Hippocampal formation (tissue), 2 donors: Measurements from ENCODE around the gene NQO1.
A peak's percentile ranks its signal among the peaks of the same experiment; 100 is the strongest.
"Not testable (repeated sequence)": the region's sequence is repeated elsewhere in the genome, so short reads cannot be mapped to it uniquely, and the experiment has no call there.

ENCODE experiments used
- DNase-seq, 2 donors: peaks; one replicate each; lab custom pipeline; 2025; lab: John Stamatoyannopoulos, UW

The NQO1 gene

GRCh38 chr16:69726313-69727060 is at the start of gene NQO1:
Gene NQO1 (minus strand): TSS chr16:69726560. CDS start chr16:69726439, 121 bp downstream.
- peak; percentile 69 to 81 for DNase-seq

DNA sequence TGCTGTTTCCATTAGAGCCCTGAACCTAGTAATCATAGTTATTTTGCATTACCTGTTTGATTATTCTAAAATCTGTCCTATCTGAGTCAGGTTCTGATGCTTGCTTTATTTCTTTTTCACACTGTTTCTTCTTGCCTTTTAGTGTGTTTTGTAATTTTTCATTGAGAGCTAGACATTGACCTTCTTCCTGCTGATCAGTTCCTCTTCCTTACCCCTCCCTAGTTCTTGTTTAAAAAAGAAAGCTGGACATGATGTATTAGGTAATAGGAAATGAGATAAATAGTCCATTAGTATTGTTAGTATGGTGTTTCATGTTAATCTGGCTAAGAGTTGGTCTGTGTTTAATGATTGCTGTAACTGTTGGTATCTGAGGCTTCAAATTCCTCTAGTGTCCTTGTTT is 49.2 kb upstream of the NQO1 start:
- no peak for DNase-seq

DNA sequence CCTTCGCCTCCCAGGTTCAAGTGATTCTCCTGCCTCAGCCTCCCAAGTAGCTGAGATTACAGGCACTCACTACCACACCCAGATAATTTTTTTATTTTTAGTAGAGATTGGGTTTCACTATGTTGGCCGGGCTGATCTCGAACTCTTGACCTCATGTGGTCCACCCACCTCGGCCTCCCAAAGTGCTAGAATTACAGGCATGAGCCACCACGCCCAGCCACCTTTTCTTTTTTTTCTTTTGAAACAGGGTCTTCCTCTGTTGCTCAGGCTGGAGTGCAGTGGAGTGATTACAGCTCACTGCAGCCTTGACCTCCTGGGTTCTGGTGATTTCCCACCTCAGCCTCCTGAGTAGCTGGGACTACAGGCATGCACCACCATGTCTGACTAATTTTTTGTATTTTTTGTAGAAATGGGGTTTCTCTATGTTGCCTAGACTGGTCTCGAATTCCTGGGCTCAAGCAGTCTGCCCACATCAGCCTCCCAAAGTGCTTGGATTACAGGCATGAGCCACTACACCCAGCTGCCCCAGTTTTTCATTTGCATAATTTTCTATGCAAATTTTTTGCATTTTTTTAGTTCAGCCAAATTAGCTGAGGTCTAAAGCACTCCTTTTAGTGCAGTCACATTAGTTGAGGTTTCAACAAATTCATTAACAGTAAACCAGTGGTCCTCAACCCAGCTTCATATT is 47.0 kb upstream of the NQO1 start:
- no peak for DNase-seq

- no peak for DNase-seq
Measured at GRCh38 chr16:69771651-69771967, 45.2 kb upstream of the NQO1 start.

DNA sequence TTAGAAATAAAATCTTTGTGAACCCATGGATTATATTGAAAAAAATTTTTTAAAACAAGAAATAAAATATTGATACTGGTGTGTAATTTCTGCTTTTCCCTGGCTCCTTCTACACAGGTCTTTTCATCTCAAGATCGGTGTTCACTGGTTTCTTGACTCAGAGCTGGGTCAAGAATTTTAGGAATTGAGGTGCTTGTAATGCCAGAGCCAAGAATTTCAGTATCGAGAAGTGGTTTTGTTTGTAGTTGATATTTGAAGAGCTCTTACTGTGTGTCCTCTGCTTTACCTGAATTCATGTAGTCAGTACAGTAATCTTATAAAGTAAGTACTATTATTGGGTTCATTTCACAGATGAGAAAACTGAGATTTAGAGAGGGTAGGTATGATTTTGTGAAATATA is 43.0 kb upstream of the NQO1 start:
- DNase-seq = no peak

DNA sequence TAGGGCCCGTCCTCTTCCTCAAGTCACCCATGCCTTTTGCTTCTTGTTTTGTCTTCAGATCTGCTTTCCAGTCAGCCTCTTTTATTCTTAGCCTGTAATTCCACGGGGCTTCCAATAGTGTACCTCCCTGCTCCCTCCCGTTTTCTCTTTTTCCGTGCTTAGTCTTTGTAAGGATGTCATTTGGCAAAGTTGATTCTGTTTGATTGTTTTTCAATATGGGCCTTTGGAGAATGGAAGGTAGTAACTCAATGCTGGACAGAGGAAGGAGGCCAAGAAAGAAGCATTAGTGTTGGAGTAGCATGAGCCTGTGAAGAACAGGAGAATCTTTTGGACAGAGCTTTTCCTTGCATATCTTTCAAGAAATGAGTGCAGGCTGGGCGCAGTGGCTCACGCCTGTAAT is 42.3 kb upstream of the NQO1 start:
- DNase-seq = no peak

- DNase-seq = no peak
Measured at GRCh38 chr16:69767459-69768229, 41.3 kb upstream of the NQO1 start.

DNA sequence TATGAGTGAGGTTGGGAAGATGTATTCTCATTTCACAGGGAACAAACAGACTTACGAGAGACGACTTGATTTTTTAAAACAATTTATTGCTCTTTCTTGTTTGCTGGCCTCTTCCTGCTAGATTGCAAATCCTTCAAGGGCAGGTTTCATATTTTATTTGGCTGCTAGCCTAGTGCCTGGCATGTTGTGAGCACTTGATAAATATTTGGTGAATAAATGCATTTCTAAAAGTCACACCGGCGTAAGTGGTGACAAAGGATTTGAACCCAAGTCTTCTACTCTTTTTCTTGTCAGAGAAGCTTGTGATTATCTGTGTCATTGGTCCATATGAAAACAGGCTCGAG is 37.2 kb upstream of the NQO1 start:
- DNase-seq = no peak

- DNase-seq = no peak
Measured at GRCh38 chr16:69762814-69763598, 36.6 kb upstream of the NQO1 start.

- DNase-seq = peak; percentile 56 to 77
Measured at GRCh38 chr16:69761983-69762813, 35.8 kb upstream of the NQO1 start, which contains the start of gene WWP2. Gene WWP2 (plus strand): TSS chr16:69762332. CDS start chr16:69787011, 24,679 bp downstream.

DNA sequence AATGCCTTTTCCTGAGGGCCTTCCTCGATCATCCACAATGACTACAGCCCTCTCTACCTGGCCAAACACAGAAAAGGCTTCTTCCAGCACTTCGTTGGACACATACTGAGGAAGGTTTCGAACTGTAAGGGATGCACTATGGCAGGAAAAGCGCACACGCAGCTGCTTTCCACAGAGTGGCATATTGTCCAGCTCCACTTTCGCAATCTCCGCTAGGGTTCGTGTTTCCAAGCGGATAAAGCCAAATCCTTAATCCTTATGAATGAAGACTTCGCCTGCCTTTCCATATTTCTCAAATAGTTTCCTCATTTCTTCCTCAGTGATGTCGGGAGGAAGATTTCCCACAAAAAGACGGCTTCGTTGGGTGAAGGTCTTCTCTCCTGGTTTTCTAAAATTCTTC is 31.0 kb upstream of the NQO1 start:
- DNase-seq = not testable (repeated sequence)

DNA sequence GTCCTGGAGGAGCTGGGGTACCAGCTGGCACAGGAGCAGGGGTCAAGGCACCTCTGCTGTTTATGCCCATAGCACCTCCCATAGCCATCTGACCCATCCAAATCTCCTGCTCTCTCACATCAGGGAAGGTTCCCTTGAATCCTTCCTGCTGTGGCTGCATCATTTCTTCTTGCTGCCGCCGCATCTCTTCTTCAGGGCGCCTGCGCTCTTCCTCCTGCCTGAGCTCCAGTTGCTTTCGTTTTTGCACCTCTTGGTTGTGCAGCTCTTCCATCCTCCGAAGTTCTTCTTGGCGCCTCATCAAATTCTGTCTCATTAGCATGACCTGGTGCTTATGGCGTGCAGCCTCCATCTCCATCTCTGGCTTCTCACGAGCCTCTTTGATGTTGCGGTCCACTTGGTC is 30.3 kb upstream of the NQO1 start:
- DNase-seq = no peak

DNA sequence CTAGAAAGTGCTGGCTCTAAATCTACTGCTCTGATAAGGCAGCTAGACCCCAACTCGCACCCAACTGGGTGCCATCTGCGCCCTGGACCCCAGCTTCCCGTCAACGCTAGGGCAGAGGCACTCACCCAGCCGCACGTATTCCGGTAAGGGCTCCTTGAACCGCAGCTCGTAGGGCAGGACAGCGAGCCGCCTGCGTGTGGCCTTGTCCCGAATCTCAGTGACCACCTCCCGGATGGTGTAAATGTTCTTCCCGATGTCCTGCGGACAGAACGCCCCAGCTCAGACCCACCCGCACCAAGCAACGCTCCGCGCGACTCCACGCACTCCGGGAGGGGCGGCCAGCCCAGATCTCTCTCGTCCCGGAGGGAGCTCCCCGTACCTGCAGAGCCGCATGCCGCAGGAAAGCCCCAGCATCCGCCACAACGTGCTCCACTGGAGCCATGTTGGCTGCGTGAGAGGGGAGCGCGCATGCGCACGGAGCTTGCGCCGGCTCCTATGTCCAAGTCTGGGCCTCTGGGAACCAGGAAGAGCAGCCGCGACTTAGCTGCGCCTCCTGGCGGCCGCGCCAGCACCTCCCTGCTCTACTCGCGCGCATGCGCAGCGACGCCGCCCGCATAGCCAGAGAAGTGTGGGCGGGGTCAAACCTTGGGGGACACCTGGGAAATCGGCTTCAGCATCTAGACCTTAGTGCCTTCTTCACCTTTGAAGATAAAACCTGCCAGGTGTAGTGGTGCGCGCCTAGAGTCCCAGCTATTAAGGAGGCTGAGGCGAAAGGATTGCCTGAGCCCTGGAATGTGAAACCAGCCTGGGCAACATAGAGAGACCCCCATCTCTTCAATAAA is 28.3 kb upstream of the NQO1 start, which contains the start of gene NOB1:
TSS of gene NOB1 (minus strand) at position 458 of the 842 bp plus-strand sequence. CDS start at position 442, 16 bp downstream.
- peak; percentile 95 for DNase-seq

DNA sequence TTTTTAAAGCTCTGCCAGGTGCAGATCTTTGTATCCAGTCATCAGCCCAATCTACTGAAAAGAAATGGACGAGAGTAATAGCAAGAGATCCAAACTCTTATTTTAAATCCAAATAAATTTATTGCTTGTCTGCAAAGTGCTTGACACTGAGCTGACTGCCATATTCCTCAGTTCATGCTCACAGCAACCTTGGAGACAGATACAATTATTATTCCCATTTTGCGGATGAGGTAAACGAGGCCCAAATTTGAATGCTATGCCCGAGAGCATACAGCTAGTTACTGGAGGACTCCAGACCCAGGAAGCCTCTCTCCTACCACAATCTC is 27.7 kb upstream of the NQO1 start:
- DNase-seq = no peak

- DNase-seq = no peak
Measured at GRCh38 chr16:69748694-69749345, 22.5 kb upstream of the NQO1 start.

- no peak for DNase-seq
Measured at GRCh38 chr16:69747115-69747514, 20.8 kb upstream of the NQO1 start.

- no peak for DNase-seq
Measured at GRCh38 chr16:69745959-69746358, 19.6 kb upstream of the NQO1 start.

- DNase-seq = no peak
Measured at GRCh38 chr16:69745232-69745612, 18.9 kb upstream of the NQO1 start.

DNA sequence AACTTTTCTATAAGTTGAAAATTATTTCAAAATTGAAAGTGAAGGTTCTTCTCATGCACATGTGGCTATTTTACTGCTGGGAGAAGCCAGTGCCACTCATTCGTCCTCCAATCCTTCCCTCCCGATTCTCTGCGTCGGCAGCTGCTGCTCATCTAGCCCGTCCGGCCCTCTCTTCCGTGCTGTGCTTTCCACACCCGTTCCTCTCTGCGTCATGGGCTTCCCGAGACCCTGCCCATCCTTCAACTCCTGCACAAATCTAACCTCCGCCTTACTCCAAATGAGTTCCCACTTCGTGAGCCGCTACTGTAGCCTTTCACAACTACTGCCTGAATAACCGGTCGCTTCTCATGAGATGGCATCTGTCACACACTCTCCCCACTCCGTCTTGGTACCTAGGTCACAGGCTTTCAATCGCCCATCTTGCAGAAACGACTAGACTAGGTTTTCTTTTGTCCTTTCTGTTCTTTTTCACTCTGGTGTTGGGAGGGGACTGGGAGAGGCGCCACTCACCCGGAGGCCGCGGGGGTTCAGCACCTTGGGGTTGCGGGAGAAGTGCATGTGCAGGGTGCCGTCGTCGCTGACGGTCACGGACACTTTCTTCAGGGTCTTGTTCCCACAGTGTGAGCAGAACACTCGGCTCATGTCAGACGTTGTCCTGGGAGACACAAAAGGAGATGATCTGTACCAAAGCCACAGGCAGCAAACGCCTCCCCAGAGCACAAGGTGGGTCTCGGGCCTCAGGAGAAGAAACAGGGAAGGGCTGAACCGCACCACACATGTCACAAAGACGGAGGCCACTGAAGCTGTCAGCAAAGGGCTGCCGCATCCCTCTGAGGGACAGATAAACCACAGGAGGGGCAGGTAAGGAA is 18.2 kb upstream of the NQO1 start:
- no peak for DNase-seq
